Endodermal cell (in vitro differentiated cells): ENCODE data around the gene CD3E. TPM values are rescaled to one million over a fixed set of nuclear protein-coding genes. Genes with fewer than 3 reads are reported as not detected.

Experiments
- DNase-seq: peaks from one replicate; pipeline ENCODE4 v3.0.0-alpha.2; 2017
- H3K27ac ChIP-seq: 2 replicates; pipeline ENCODE4 v1.5.1; 2013; ENCODE audit warnings: mild to moderate bottlenecking, low read depth, low read length, moderate library complexity
- H3K27me3 ChIP-seq: 2 replicates; pipeline ENCODE4 v1.6.1; 2013; ENCODE audit warnings: mild to moderate bottlenecking, low read length, moderate library complexity; ENCODE audit not compliant: insufficient read depth, control insufficient read depth, poor library complexity, severe bottlenecking
- H3K36me3 ChIP-seq: 2 replicates; pipeline ENCODE4 v1.7.0; 2013; ENCODE audit warnings: mild to moderate bottlenecking, low read length, moderate library complexity; ENCODE audit not compliant: control insufficient read depth, insufficient read depth
- H3K4me1 ChIP-seq: one replicate; pipeline ENCODE4 v1.7.0; 2013; ENCODE audit warnings: low read length; ENCODE audit not compliant: control insufficient read depth, insufficient read depth
- H3K4me3 ChIP-seq: 2 replicates; pipeline ENCODE4 v1.5.1; 2013; ENCODE audit warnings: mild to moderate bottlenecking, low read length, moderate library complexity
- H3K9ac ChIP-seq: 2 replicates; pipeline ENCODE4 v1.6.1; 2013; ENCODE audit warnings: mild to moderate bottlenecking, low read length, moderate library complexity; ENCODE audit not compliant: poor library complexity, severe bottlenecking; ENCODE audit errors: extremely low read depth
- H3K9me3 ChIP-seq: 2 replicates; pipeline ENCODE4 v1.6.1; 2013; ENCODE audit warnings: mild to moderate bottlenecking, low read length, moderate library complexity; ENCODE audit not compliant: control insufficient read depth
- H3K27ac Mint-ChIP-seq: 2 replicates; pipeline ENCODE4 v1.8.0; 2020; ENCODE audit warnings: mixed read lengths
- H3K27me3 Mint-ChIP-seq: 2 replicates; pipeline ENCODE4 v1.8.0; 2021; ENCODE audit warnings: mild to moderate bottlenecking, mixed read lengths; ENCODE audit not compliant: insufficient read depth
- H3K36me3 Mint-ChIP-seq: 2 replicates; pipeline ENCODE4 v1.8.0; 2020; ENCODE audit warnings: low read depth, mixed read lengths
- H3K4me1 Mint-ChIP-seq: 2 replicates; pipeline ENCODE4 v1.8.0; 2020; ENCODE audit warnings: mixed read lengths
- H3K4me3 Mint-ChIP-seq: 2 replicates; pipeline ENCODE4 v1.8.0; 2020; ENCODE audit warnings: mild to moderate bottlenecking, moderate library complexity, mixed read lengths
- H3K9me3 Mint-ChIP-seq: 2 replicates; pipeline ENCODE4 v1.8.0; 2020; ENCODE audit warnings: mild to moderate bottlenecking, mixed read lengths
- WGBS, 2 experiments: methylation state at CpG; one replicate each; pipeline versions ENCODE4 v1.1.5 to v1.1.7; 2013; ENCODE audit warnings: missing lambda C conversion rate in 2 of 2, mixed read lengths in 1 of 2; ENCODE audit not compliant: insufficient coverage in 1 of 2, insufficient read length in 1 of 2; 5-methylcytosine and 5-hydroxymethylcytosine counted together
- total RNA-seq, 2 donors: library from RNA; stranded (reverse); fragmentation: NEBNext Ultra II Directional in 1 of 2; extraction: Animal tissue kit (Norgen Biotek cat#: 25700) in 1 of 2; gene quantifications; 2 replicates in 1 of 2; 3 replicates in 1 of 2; pipeline ENCODE4 v1.2.1, GENCODE V29; 2021
- TF ChIP-seq, protein P1 (sequence below): fragments of 200-600 bp; sonication (generic); conservative IDR thresholded peaks from 2 replicates; pipeline ENCODE4 v1.5.0; 2021; ENCODE audit warnings: antibody characterized with exemption, mild to moderate bottlenecking

CD3E gene
- total RNA-seq, 2 donors from 2014 or later: 0.29 TPM; not detected in 1

DNA sequence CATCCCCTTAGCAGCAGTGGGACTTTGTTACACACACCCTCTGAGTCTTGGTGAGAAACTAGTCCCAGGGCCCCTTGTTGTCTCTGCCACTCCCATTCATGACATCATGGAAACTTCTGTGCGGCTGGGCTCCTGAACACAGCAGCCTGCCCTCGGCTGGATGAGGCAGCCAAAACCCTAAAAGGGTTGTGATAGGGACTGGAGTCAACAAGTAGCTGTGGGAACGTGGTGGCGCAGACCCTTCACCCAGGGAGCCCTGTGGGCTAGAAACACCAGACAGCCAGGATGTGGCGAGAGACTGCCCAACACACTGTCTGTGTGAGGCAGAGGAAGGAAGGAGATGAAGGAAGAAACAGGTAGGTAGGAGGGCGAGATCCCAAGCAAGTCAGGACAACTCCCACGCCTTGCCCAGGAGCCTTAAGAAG, 34.1 kb downstream of the CD3E start:
- H3K27me3 Mint-ChIP-seq: peaks cover 42% of the 10 kb centered on the region
- peaks cover 4% of the 10 kb centered on the region for H3K4me1 ChIP-seq
- no peak overlapping the region for H3K4me3 Mint-ChIP-seq
- H3K9me3 ChIP-seq: peaks cover 2% of the 10 kb centered on the region
- DNase-seq: no peak
- no peak overlapping the region for H3K27ac Mint-ChIP-seq
- no peak overlapping the region for H3K9ac ChIP-seq
- H3K36me3 ChIP-seq: no peaks in the 10 kb centered on the region
- H3K9me3 Mint-ChIP-seq: peaks cover 3% of the 10 kb centered on the region
- no peaks in the 10 kb centered on the region for H3K36me3 Mint-ChIP-seq
- H3K4me3 ChIP-seq: no peak overlapping the region
- H3K27me3 ChIP-seq: peaks cover 28% of the 10 kb centered on the region
- H3K27ac ChIP-seq: no peak overlapping the region
- 91 to 100% methylated on average over 5 to 7 of the region's 7 CpGs for WGBS, 2 experiments
- peaks cover 11% of the 10 kb centered on the region for H3K4me1 Mint-ChIP-seq
- TF ChIP-seq, protein P1, sequence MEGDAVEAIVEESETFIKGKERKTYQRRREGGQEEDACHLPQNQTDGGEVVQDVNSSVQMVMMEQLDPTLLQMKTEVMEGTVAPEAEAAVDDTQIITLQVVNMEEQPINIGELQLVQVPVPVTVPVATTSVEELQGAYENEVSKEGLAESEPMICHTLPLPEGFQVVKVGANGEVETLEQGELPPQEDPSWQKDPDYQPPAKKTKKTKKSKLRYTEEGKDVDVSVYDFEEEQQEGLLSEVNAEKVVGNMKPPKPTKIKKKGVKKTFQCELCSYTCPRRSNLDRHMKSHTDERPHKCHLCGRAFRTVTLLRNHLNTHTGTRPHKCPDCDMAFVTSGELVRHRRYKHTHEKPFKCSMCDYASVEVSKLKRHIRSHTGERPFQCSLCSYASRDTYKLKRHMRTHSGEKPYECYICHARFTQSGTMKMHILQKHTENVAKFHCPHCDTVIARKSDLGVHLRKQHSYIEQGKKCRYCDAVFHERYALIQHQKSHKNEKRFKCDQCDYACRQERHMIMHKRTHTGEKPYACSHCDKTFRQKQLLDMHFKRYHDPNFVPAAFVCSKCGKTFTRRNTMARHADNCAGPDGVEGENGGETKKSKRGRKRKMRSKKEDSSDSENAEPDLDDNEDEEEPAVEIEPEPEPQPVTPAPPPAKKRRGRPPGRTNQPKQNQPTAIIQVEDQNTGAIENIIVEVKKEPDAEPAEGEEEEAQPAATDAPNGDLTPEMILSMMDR: no peak

GRCh38 chr11:118339281-118339961, 34.9 kb downstream of the CD3E start:
- H3K27ac Mint-ChIP-seq: no peak overlapping the region
- no peaks in the 10 kb centered on the region for H3K36me3 Mint-ChIP-seq
- H3K4me3 ChIP-seq: no peak overlapping the region
- peaks cover 28% of the 10 kb centered on the region for H3K27me3 ChIP-seq
- no peak overlapping the region for H3K4me3 Mint-ChIP-seq
- no peaks in the 10 kb centered on the region for H3K9me3 ChIP-seq
- peaks cover 47% of the 10 kb centered on the region for H3K27me3 Mint-ChIP-seq
- no peak overlapping the region for H3K9ac ChIP-seq
- TF ChIP-seq, protein P1: no peak
- peaks cover 11% of the 10 kb centered on the region for H3K4me1 Mint-ChIP-seq
- no peaks in the 10 kb centered on the region for H3K36me3 ChIP-seq
- H3K27ac ChIP-seq: no peak overlapping the region
- no peak for DNase-seq
- 91 to 100% methylated on average over 3 to 5 of the region's 5 CpGs for WGBS, 2 experiments
- H3K4me1 ChIP-seq: peaks cover 4% of the 10 kb centered on the region
- H3K9me3 Mint-ChIP-seq: no peaks in the 10 kb centered on the region

DNA sequence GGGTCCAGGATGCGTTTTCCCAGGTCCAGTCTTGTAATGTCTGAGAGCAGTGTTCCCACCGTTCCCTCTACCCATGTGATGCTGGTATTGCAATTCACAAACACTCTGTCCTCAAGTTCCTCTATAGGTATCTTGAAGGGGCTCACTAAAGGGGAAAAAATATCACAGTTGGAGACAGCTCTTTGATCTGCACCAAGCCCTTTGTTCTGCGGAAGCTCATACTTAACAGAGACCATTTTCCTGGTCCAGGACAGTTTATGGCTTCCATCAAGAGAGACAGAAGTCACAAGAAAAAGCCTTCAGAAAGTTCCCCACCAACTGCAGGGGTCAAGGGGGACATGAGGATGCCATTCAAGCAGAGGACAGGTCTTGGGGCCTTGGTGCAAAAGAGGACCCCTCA, 35.9 kb downstream of the CD3E start:
- Histone ChIP-seq H3K27me3 (peaks cover 29% of the 10 kb centered on the region), H3K9me3 (no peaks in the 10 kb centered on the region), H3K4me1 (peaks cover 4% of the 10 kb centered on the region), H3K4me3 (no peak overlapping the region), H3K9ac (no peak overlapping the region), H3K36me3 (no peaks in the 10 kb centered on the region), H3K27ac (no peak overlapping the region)
- no peak overlapping the region for H3K4me3 Mint-ChIP-seq
- H3K9me3 Mint-ChIP-seq: no peaks in the 10 kb centered on the region
- no peaks in the 10 kb centered on the region for H3K36me3 Mint-ChIP-seq
- TF ChIP-seq, protein P1: no peak
- no peak for DNase-seq
- WGBS, 2 experiments: 91 to 96% methylated on average over 3 of the region's 3 CpGs
- peaks cover 54% of the 10 kb centered on the region for H3K27me3 Mint-ChIP-seq
- H3K4me1 Mint-ChIP-seq: peaks cover 11% of the 10 kb centered on the region
- H3K27ac Mint-ChIP-seq: no peak overlapping the region
